Activated T-cell treated with anti-CD3 and anti-CD28 coated beads for 48 hours (primary cell): ENCODE measurements around the gene SOBP.

Experiments used
- DNase-seq: peaks from one replicate; pipeline ENCODE4 v3.0.0-alpha.2; 2020; ENCODE audit warnings: low read depth

The SOBP gene

DNA sequence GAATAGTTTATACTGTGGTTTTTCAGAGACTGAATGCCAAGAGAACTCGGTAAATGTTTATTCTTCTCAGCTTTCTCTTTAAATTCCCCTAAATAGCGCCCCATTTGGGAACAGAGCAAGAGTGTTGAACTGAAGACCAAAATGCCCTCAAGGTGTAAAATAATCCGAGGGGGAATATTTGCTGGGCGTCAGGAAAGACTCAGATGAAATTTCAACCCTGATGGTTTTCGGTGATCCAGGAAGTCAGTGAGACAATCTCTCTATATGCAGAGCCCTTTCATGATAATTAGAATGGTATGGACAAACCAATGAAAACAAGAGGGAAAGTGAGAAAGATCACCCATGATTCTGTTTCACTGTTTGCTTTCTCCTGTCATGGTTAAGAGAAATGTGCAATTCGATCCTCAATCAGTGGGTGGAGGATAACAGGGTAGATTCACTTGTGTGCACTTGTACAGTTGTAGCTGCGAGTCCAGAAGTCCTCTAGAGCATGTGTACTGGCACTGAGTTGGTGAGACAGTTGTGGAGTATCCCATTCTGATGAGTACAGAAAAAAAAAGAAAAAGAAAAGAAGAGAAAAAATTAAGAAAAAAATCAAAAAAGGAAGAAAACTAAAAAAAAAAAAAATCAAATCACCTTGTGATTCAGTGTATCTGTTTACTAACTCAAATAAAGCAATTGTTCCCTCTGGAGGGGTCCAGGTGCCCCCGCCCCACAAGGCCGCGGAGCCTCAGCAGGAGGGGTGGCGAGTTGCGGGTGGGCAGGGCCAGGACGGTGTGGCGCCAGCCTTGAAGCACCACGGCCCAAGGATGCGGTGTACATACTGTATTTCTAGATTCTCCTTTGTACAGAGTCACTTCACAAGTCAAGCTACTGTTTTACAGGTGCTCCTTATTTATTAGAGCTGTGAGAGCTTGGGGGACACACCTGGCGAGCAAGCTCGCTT lies 169.3 kb downstream of the SOBP start:
- no peak for DNase-seq

- no peak for DNase-seq
Observed at GRCh38 chr6:107660839-107661238, 170.9 kb downstream of the SOBP start.

- DNase-seq: no peak
Observed at GRCh38 chr6:107661291-107661690, 171.4 kb downstream of the SOBP start.

DNA sequence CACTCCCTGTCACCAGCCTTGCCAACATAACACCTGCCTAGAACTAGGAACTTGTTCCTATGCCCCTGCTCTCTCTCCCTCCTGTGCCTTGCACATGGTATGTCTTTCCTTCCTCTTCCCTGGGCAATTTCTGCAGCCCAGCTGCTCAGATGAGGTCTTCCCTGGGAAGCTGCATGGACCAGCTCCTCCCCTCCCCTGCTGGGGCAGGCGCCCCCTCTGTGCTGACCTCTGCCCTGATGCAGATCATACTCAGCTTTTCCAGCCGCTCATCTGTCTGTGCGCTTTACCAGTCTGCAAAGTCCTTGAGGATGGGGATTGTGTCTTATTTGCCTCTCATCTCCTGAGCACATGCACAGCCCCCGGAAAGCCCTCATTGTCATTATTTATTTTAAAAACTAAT lies 172.4 kb downstream of the SOBP start:
- no peak for DNase-seq

DNA sequence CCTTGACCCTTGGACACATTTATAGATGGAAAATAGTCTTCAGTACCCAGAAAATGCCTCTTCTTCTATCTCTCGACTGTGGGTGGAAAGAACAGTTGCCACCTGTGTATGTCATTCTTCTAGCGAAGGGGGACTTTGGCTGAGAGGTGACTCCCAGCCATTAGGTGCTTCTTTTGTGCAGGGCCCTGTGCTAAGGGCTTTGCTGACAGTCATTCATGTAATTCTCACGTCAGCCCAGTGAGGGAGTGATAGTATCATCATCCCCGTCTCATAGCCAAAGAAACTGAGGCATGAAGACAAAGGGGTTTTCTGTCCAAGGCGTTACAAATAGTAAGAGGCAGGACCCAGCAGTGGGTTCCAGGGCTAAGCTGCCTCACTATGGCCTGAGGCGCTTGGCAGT lies 173.4 kb downstream of the SOBP start:
- no peak for DNase-seq

DNA sequence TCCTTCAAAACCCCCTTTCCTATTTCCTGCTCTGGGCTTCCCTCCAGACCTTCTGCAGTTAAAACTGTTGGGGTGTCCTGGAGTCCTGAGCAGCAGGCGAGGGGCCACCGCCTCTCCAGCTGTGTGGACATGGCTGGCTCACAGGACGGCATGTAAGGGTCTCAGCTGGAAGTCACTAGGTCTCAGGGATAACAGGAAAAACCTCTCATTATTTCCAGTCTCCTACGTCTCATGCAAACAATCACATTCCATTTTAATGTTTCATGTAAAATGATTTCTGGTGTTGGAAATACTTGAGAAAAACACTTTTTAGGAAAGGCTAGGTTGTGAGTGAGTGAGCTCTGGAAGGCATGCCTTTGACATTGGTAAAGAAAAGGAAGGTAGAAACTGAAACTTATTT lies 175.5 kb downstream of the SOBP start:
- no peak for DNase-seq

GRCh38 chr6:107666084-107666980 lies 176.4 kb downstream of the SOBP start:
- no peak for DNase-seq

DNA sequence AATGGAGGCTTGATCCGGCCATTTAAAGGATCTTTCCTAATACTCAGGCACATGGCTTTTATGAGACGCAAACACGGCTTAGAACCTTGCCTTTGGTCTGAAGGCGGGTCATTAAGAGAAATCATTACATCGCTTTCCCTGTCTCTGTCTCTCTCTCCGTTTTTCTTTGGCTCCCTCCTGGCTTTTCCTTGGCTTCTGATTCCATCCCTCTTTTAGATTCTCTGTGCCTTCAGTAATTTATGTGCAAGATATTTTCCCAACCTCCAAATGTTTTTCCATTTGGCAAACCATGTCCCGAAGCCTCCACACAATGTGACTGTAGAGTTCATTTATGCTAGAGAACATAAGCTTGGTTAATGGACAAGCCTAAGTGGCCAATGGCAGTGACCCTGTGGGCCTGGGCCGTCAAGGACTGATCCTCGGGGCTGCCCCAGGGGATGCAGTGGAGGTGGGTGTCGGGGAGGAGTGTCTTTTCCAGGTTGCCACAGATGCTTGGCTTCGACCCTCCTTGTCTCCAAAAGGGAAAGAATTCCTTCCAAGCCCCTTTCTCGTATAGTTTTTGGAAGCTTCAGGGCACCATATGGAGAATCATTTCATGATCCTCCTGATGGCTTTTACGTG lies 177.2 kb downstream of the SOBP start:
- no peak for DNase-seq

DNA sequence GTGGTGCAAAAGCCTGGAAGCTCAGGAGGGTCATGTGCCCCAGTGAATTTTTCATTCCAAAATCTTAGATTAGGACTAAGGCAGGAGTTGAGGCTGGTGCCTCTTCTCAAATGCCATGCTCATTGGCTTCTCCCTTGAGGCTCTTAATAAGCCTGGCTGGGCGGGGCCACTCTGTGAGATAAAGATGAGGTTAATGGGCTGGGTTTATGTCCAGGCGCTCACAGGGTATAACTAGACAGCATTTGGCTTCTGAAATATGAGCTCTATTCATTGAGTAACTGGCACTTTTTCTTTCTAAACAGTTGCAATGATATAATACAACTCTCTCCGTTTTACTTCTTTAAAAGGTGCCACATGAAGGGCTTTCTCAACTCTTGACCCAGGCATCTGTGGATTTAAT lies 177.9 kb downstream of the SOBP start:
- DNase-seq: no peak

DNA sequence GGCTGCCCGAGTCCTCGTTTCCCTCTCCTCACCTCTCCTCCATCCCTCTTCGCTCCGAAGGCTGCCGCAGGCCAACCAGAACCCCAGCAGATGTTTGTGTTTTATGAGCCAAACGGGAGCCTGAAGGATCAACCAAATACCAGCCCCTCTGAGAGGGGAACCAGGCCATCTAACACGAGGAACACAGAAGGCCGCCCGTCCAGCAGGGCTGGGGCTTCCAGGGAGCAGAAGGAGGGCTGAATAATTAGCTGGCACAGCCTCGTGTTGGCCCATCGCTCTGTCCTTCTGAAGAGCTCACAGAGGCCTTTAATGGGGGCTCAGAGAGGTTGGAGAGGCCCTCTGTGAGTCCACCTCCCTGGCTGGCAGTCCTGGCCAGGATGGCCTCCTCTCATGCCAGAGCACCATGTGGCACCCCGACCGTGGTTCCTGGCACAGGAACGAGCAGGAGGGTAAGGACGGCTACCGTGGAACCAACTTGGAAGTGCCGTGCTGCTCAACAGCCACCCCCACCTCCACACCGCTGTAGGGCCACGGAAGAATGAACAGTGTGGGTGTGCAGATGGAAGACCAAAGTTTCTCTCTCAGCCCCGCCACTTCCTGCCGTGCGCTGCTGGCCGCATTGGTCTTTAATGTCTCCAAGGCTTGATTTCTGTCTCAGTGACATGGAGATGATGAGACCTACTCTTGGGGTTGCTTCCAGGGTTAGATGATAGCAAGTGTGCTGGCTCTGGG lies 179.0 kb downstream of the SOBP start:
- peak; percentile 35 for DNase-seq

- no peak for DNase-seq
Observed at GRCh38 chr6:107670792-107671199, 180.9 kb downstream of the SOBP start.

- DNase-seq: no peak
Observed at GRCh38 chr6:107673076-107673494, 183.2 kb downstream of the SOBP start.

DNA sequence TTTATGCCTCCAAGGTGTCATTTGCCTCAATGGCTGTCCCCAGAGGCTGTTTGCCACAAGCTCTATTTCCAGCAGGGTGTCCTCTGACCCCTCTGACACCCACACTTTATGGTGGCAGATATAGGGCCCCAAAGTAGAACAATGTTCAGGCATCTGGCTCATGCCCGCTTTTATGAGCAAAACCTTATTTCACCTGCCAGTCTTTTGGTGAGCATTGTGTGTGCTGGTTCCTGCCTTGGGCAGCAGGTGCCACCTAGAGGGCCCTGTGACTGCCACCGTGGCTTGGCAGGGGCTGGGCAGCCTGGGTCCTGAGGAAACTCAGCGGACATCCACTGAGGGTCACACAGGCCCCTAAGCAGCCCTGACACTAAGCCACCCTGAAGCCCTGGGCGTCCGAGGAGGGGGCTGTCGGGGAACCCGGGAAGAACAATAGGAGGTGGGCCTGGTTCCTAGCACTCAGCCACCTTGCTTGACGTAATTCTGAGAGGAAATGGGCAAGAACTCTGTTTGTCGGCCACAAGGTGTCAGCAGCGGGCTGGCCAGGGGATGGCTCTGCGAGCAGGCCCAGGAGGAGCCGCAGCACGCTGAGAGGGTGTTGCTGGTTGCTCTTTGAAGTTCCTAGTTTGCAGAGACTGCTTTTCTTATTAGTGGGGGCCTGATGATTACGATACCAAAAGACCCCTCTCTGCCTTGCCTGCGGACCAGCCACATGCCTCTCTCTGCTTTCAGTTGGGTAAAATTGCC lies 185.2 kb downstream of the SOBP start:
- peak; percentile 80 for DNase-seq

GRCh38 chr6:107676042-107676441 lies 186.1 kb downstream of the SOBP start:
- DNase-seq: no peak

DNA sequence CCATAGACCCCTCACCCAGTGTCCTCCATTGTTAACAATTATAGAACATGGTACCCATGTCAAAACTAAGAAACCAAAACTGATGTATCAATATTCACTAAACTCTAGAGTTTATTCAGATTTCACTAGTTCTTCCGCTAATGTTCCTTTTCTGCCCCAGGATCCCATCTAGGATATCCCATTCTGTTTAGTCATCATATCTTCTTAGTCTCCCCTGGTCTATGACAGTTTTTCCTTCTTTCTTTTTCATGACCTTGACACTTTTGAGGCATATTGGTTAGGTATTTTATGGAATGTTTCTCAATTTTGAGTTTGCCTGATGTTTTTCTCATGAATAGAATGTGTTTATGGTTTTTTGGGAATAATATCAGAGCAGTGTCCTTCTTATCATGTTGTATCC lies 187.5 kb downstream of the SOBP start:
- no peak for DNase-seq

DNA sequence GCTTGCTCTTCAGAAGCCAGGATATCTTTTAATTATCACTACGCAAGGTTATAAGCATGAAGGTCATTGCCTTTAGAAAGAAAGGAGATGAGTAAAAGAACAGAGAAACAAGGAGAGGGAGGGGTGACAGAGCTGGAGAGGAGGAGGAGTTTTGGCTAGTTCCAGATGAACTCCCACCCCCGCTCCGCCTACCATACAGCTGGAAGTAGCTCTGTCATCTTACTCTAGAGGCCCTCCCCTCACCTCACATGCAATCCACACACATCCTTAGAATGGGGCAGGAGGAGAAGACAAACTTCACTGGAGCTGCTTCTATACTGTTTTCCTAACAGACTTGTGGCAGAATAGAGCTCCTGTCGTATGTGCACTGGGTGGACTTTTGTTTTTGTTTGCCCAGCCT lies 189.5 kb downstream of the SOBP start:
- no peak for DNase-seq

- DNase-seq: no peak
Observed at GRCh38 chr6:107682721-107683120, 192.8 kb downstream of the SOBP start.

DNA sequence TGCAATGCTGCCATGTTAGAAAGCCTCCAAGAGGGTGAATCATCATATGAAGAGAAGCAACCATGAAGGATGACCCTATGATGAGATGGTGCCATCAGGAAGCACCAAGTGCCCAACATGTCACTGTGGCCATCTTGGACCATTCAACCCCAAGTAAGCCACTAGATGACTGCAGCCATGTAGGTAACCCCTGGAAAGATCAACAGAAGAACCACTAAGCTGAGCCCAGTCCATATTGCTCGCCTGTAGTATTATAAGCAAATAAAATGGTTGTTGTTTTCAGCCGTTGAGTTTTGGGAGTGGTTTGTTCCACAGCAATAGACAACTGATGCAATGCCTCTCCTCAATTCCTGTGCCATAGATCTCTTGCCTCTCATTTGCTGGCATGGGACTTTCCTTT lies 193.3 kb downstream of the SOBP start:
- no peak for DNase-seq

GRCh38 chr6:107684996-107685395 lies 195.1 kb downstream of the SOBP start:
- no peak for DNase-seq

GRCh38 chr6:107689190-107689589 lies 199.3 kb downstream of the SOBP start:
- DNase-seq: no peak
